SK-N-SH (cell line): ENCODE measurements around the gene ASIC2. TPM values are rescaled to one million over a fixed set of nuclear protein-coding genes. Genes with fewer than 3 reads are reported as not detected.
A peak's percentile ranks its signal among the peaks of the same experiment; 100 is the strongest.

Experiments
- CTCF ChIA-PET: fragments of 300-600, 350-600 bp; formaldehyde crosslinking; extraction: SDS; loops from one replicate; lab custom pipeline; 2021; lab: Yijun Ruan, JAX
- POLR2A ChIA-PET: fragments of 350-600 bp; sonication (Branson Sonifier 250); formaldehyde crosslinking; extraction: SDS; loops from one replicate; lab custom pipeline; 2020; ENCODE audit warnings: antibody characterized with exemption, inconsistent platforms; lab: Yijun Ruan, JAX
- DNase-seq: peaks from one replicate; pipeline ENCODE4 v3.0.0; 2012
- H2AFZ ChIP-seq: fragments of 200-600 bp; sonication (generic); 2 replicates; pipeline ENCODE4 v1.8.1; 2016; ENCODE audit warnings: antibody characterized with exemption, mild to moderate bottlenecking, low read depth
- H3F3A ChIP-seq: fragments of 200-600 bp; sonication (generic); replicated peaks from 2 replicates; pipeline ENCODE3; 2016; ENCODE audit warnings: antibody characterized with exemption, mild to moderate bottlenecking; ENCODE audit not compliant: insufficient read depth
- H3K27ac ChIP-seq, 2 experiments: fragments of 200-500 bp in 1 of 2; fragments of 200-600 bp in 1 of 2; sonication (Bioruptor generic) in 1 of 2; sonication (generic), shearing (Covaris generic) in 1 of 2; 2 replicates each; pipeline versions ENCODE4 v1.5.1 to v1.6.1; 2014 to 2016; ENCODE audit warnings: low read depth in 2 of 2, inconsistent platforms in 1 of 2, low read length in 1 of 2, mild to moderate bottlenecking in 1 of 2, mixed read lengths in 1 of 2
- H3K27me3 ChIP-seq: fragments of 200-600 bp; sonication (generic), shearing (Covaris generic); 2 replicates; pipeline ENCODE4 v1.6.1; 2016; ENCODE audit warnings: mixed run types; ENCODE audit not compliant: insufficient read depth
- H3K36me3 ChIP-seq, 2 experiments: fragments of 200-500 bp in 1 of 2; fragments of 200-600 bp in 1 of 2; sonication (Bioruptor generic) in 1 of 2; sonication (generic) in 1 of 2; replicated peaks in 1 of 2; 2 replicates each; pipeline versions ENCODE3 to v1.5.1; 2014 to 2016; ENCODE audit warnings: low read length in 1 of 2, mild to moderate bottlenecking in 1 of 2; ENCODE audit not compliant: insufficient read depth in 2 of 2, control insufficient read depth in 1 of 2
- H3K4me1 ChIP-seq, 2 experiments: fragments of 200-500 bp in 1 of 2; fragments of 200-600 bp in 1 of 2; sonication (Bioruptor generic) in 1 of 2; sonication (generic), shearing (Covaris generic) in 1 of 2; 2 replicates each; pipeline versions ENCODE4 v1.5.1 to v1.6.1; 2014 to 2016; ENCODE audit warnings: low read depth in 1 of 2, low read length in 1 of 2, mixed run types in 1 of 2; ENCODE audit not compliant: insufficient read depth in 2 of 2, control insufficient read depth in 1 of 2
- H3K4me2 ChIP-seq: fragments of 200-600 bp; sonication (generic), shearing (Covaris generic); 2 replicates; pipeline ENCODE4 v1.6.1; 2017; ENCODE audit warnings: mixed run types
- H3K4me3 ChIP-seq, 2 experiments: fragments of 200-500 bp in 1 of 2; fragments of 200-600 bp in 1 of 2; sonication (Bioruptor generic) in 1 of 2; sonication (generic), shearing (Covaris generic) in 1 of 2; 2 replicates each; pipeline versions ENCODE4 v1.5.1 to v1.8.1; 2014 to 2016; ENCODE audit warnings: low read depth in 2 of 2, inconsistent platforms in 1 of 2, low read length in 1 of 2, mild to moderate bottlenecking in 1 of 2, mixed read lengths in 1 of 2, moderate library complexity in 1 of 2
- H3K79me2 ChIP-seq: fragments of 200-600 bp; sonication (generic); 2 replicates; pipeline ENCODE4 v1.8.1; 2017; ENCODE audit warnings: mild to moderate bottlenecking; ENCODE audit not compliant: insufficient read depth
- H3K9ac ChIP-seq: fragments of 200-600 bp; sonication (generic); 2 replicates; pipeline ENCODE4 v1.6.1; 2017; ENCODE audit warnings: mixed run types
- H3K9me2 ChIP-seq: fragments of 200-600 bp; sonication (generic); 2 replicates; pipeline ENCODE4 v1.6.1; 2017; ENCODE audit warnings: mixed run types
- H3K9me3 ChIP-seq: fragments of 200-600 bp; sonication (generic); 2 replicates; pipeline ENCODE4 v1.6.1; 2017; ENCODE audit warnings: mixed run types, mild to moderate bottlenecking, moderate library complexity
- H4K20me1 ChIP-seq: fragments of 200-600 bp; sonication (generic); 2 replicates; pipeline ENCODE4 v1.6.1; 2017; ENCODE audit warnings: mild to moderate bottlenecking, mixed run types; ENCODE audit not compliant: insufficient read depth
- CHD2 ChIP-seq: fragments of 150-350 bp; IDR thresholded peaks from 2 replicates; pipeline ENCODE4 v1.6.1; 2018; ENCODE audit warnings: low read length; ENCODE audit not compliant: partially characterized antibody
- EP300 ChIP-seq, 2 experiments: IDR thresholded peaks; 2 replicates each; pipeline versions ENCODE4 v1.4.0 to v1.6.1; 2012; ENCODE audit warnings: borderline replicate concordance in 1 of 2, low read depth in 1 of 2, low read length in 1 of 2
- GATA2 ChIP-seq: sonication (generic); formaldehyde crosslinking; IDR thresholded peaks from 2 replicates; pipeline ENCODE4 v1.5.0; 2020; ENCODE audit warnings: mild to moderate bottlenecking, missing genetic modification reagents
- JUND ChIP-seq: IDR thresholded peaks from 2 replicates; pipeline ENCODE4 v1.4.0; 2012
- NFIC ChIP-seq: IDR thresholded peaks from 2 replicates; pipeline ENCODE4 v1.4.0; 2012; ENCODE audit warnings: borderline replicate concordance
- NRF1 ChIP-seq: IDR thresholded peaks from 2 replicates; pipeline ENCODE4 v1.6.1; 2012; ENCODE audit warnings: low read depth, mild to moderate bottlenecking, low read length
- RAD21 ChIP-seq: IDR thresholded peaks from 2 replicates; pipeline ENCODE4 v1.6.1; 2012; ENCODE audit warnings: mild to moderate bottlenecking, low read length
- RCOR1 ChIP-seq: fragments of 150-350 bp; IDR thresholded peaks from 2 replicates; pipeline ENCODE4 v1.6.1; 2017; ENCODE audit warnings: antibody characterized with exemption, low read length
- RFX5 ChIP-seq: IDR thresholded peaks from 2 replicates; pipeline ENCODE4 v1.6.1; 2012; ENCODE audit warnings: mild to moderate bottlenecking, improper control_type of control experiment, low read length
- RXRA ChIP-seq: IDR thresholded peaks from 2 replicates; pipeline ENCODE4 v1.4.0; 2012; ENCODE audit warnings: low read depth, mild to moderate bottlenecking, borderline replicate concordance
- SIN3A ChIP-seq: IDR thresholded peaks from 2 replicates; pipeline ENCODE4 v1.6.1; 2012; ENCODE audit warnings: low read depth, mild to moderate bottlenecking, low read length, moderate library complexity, borderline replicate concordance
- TCF12 ChIP-seq: IDR thresholded peaks from 2 replicates; pipeline ENCODE4 v1.4.0; 2012
- WGBS: methylation state at CpG from one replicate; pipeline ENCODE4 v1.1.6; 2017; ENCODE audit warnings: low lambda C conversion rate; 5-methylcytosine and 5-hydroxymethylcytosine counted together
- polyA plus RNA-seq, 3 experiments: library from polyadenylated mRNA; depleted of rRNA; stranded (reverse); fragments of >200 nt; gene quantifications; 2 replicates each; pipeline ENCODE4 v1.2.3, GENCODE V29; 2012
- TF ChIP-seq, protein P1 (sequence below): fragments of 200-600 bp; sonication (generic); IDR thresholded peaks from 2 replicates; pipeline ENCODE4 v1.6.1; 2017; ENCODE audit warnings: antibody characterized with exemption, mild to moderate bottlenecking, moderate library complexity
- TF ChIP-seq, protein P2 (sequence below): fragments of 150-350 bp; IDR thresholded peaks from 2 replicates; pipeline ENCODE4 v1.6.1; 2017; ENCODE audit warnings: antibody characterized with exemption, low read length, low read depth, borderline replicate concordance
- TF ChIP-seq, protein P3 (sequence below): IDR thresholded peaks from 2 replicates; pipeline ENCODE4 v1.6.1; 2012; ENCODE audit warnings: mild to moderate bottlenecking, low read depth, low read length, moderate library complexity
- TF ChIP-seq, protein P4 (sequence below): IDR thresholded peaks from 2 replicates; pipeline ENCODE4 v1.4.0; 2012; ENCODE audit warnings: low read depth

Gene ASIC2
- polyA plus RNA-seq, 1 of the 3 experiments (the other 2 are of a cell fraction), result 0.08 TPM

DNA sequence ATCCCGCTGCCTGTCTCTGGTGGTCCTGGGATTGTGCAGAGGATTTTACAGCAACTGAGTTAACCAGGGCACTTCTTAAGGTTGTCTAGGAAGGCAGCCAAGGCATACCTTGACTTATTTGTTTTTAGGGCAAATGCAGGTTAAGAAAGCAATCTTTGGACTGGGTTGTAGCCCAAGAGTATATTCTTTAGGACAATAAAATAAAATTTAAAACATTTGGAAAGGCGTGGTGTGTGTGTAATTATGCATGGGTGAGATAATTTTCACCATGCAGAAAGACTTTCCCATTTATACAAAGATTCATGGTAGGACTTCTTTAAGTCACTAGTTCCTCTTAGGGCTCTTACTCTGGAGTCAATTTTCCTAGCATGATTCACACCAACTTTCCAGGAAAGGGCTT, 208.3 kb downstream of the ASIC2 start:
- H3K4me2 ChIP-seq, result no peak overlapping the region
- no peaks in the 10 kb centered on the region for H3K4me1 ChIP-seq
- no peak for DNase-seq
- H3K9me3 ChIP-seq, result no peaks in the 10 kb centered on the region
- H3K36me3 ChIP-seq, result no peaks in the 10 kb centered on the region
- H2AFZ ChIP-seq, result no peak overlapping the region
- no peaks in the 10 kb centered on the region for H3F3A ChIP-seq
- H3K9me2 ChIP-seq, result no peaks in the 10 kb centered on the region
- no peaks in the 10 kb centered on the region for H4K20me1 ChIP-seq
- WGBS, result 41% methylated on average over 2 of the region's 2 CpGs
- TF ChIP-seq EP300 (IDR thresholded peaks at IDR 0.05; ENCODE audit: borderline replicate concordance in 1 of 2, low read depth in 1 of 2, low read length in 1 of 2), result no peak
- TF ChIP-seq SIN3A, result no peak
- no peak for TF ChIP-seq RAD21
- TF ChIP-seq RFX5, result no peak
- no peak for TF ChIP-seq RXRA
- TF ChIP-seq, protein P1, sequence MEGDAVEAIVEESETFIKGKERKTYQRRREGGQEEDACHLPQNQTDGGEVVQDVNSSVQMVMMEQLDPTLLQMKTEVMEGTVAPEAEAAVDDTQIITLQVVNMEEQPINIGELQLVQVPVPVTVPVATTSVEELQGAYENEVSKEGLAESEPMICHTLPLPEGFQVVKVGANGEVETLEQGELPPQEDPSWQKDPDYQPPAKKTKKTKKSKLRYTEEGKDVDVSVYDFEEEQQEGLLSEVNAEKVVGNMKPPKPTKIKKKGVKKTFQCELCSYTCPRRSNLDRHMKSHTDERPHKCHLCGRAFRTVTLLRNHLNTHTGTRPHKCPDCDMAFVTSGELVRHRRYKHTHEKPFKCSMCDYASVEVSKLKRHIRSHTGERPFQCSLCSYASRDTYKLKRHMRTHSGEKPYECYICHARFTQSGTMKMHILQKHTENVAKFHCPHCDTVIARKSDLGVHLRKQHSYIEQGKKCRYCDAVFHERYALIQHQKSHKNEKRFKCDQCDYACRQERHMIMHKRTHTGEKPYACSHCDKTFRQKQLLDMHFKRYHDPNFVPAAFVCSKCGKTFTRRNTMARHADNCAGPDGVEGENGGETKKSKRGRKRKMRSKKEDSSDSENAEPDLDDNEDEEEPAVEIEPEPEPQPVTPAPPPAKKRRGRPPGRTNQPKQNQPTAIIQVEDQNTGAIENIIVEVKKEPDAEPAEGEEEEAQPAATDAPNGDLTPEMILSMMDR, result no peak
- POLR2A ChIA-PET, result no interaction called here
- CTCF ChIA-PET, result no interaction called here
- H3K4me3 ChIP-seq, result no peak overlapping the region
- H3K27ac ChIP-seq, result no peak overlapping the region
- no peaks in the 10 kb centered on the region for H3K79me2 ChIP-seq
- H3K27me3 ChIP-seq, result no peaks in the 10 kb centered on the region; the same call in 1 of the 2 replicates
- H3K9ac ChIP-seq, result no peak overlapping the region

GRCh38 chr17:33082529-33083173, 210.4 kb downstream of the ASIC2 start:
- Histone ChIP-seq H2AFZ (no peak overlapping the region), H3K4me2 (no peak overlapping the region), H4K20me1 (no peaks in the 10 kb centered on the region), H3K27ac (no peak overlapping the region), H3K36me3 (no peaks in the 10 kb centered on the region), H3K9ac (no peak overlapping the region), H3K9me2 (no peaks in the 10 kb centered on the region), H3K79me2 (no peaks in the 10 kb centered on the region), H3F3A (no peaks in the 10 kb centered on the region), H3K4me3 (no peak overlapping the region), H3K27me3 (no peaks in the 10 kb centered on the region; the same call in 1 of the 2 replicates), H3K4me1 (no peaks in the 10 kb centered on the region), H3K9me3 (no peaks in the 10 kb centered on the region)
- POLR2A ChIA-PET, result no interaction called here
- DNase-seq, result peak; percentile 11
- CTCF ChIA-PET, result interaction anchor here (0.6 kb wide), 1 partner anchor 85 kb away, joined by 3 read pairs; no protein-coding TSS in a partner anchor
- TF ChIP-seq, protein P2, sequence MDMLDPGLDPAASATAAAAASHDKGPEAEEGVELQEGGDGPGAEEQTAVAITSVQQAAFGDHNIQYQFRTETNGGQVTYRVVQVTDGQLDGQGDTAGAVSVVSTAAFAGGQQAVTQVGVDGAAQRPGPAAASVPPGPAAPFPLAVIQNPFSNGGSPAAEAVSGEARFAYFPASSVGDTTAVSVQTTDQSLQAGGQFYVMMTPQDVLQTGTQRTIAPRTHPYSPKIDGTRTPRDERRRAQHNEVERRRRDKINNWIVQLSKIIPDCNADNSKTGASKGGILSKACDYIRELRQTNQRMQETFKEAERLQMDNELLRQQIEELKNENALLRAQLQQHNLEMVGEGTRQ, result no peak
- TF ChIP-seq TCF12, result no peak
- TF ChIP-seq RFX5, result no peak
- TF ChIP-seq, protein P1, result no peak
- TF ChIP-seq GATA2 (CRISPR knock-in tag), result peak; percentile 59; the same call in 1 of the 2 replicates
- no peak for TF ChIP-seq NFIC
- TF ChIP-seq, protein P3, sequence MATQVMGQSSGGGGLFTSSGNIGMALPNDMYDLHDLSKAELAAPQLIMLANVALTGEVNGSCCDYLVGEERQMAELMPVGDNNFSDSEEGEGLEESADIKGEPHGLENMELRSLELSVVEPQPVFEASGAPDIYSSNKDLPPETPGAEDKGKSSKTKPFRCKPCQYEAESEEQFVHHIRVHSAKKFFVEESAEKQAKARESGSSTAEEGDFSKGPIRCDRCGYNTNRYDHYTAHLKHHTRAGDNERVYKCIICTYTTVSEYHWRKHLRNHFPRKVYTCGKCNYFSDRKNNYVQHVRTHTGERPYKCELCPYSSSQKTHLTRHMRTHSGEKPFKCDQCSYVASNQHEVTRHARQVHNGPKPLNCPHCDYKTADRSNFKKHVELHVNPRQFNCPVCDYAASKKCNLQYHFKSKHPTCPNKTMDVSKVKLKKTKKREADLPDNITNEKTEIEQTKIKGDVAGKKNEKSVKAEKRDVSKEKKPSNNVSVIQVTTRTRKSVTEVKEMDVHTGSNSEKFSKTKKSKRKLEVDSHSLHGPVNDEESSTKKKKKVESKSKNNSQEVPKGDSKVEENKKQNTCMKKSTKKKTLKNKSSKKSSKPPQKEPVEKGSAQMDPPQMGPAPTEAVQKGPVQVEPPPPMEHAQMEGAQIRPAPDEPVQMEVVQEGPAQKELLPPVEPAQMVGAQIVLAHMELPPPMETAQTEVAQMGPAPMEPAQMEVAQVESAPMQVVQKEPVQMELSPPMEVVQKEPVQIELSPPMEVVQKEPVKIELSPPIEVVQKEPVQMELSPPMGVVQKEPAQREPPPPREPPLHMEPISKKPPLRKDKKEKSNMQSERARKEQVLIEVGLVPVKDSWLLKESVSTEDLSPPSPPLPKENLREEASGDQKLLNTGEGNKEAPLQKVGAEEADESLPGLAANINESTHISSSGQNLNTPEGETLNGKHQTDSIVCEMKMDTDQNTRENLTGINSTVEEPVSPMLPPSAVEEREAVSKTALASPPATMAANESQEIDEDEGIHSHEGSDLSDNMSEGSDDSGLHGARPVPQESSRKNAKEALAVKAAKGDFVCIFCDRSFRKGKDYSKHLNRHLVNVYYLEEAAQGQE, result no peak
- TF ChIP-seq EP300 (IDR thresholded peaks at IDR 0.05; ENCODE audit: borderline replicate concordance in 1 of 2, low read depth in 1 of 2, low read length in 1 of 2), result peak in 1 of 2 experiments; percentile 53; a peak in 1 of 4 replicates
- TF ChIP-seq RCOR1, result peak; percentile 59; the same call in 1 of the 2 replicates
- TF ChIP-seq, protein P4, sequence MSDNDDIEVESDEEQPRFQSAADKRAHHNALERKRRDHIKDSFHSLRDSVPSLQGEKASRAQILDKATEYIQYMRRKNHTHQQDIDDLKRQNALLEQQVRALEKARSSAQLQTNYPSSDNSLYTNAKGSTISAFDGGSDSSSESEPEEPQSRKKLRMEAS, result no peak
- TF ChIP-seq CHD2, result peak; percentile 19
- no peak for TF ChIP-seq NRF1
- TF ChIP-seq JUND, result no peak
- 15% methylated on average over 7 of the region's 7 CpGs for WGBS
